NCI-H748 treated with DMSO at 0.1 percent for 48 hours (cell line): ENCODE measurements around the gene FRAS1.
A peak's percentile ranks its signal among the peaks of the same experiment; 100 is the strongest.
"Not testable (repeated sequence)": the region's sequence is repeated elsewhere in the genome, so short reads cannot be mapped to it uniquely, and the experiment has no call there.

Experiments
- DNase-seq: peaks from one replicate; lab custom pipeline; 2025; lab: John Stamatoyannopoulos, UW

The FRAS1 gene

GRCh38 chr4:78120144-78120880, 63.2 kb downstream of the FRAS1 start:
- no peak for DNase-seq

GRCh38 chr4:78121338-78121904, 64.3 kb downstream of the FRAS1 start:
- DNase-seq: no peak

- DNase-seq: not testable (repeated sequence)
These were observed 68.8 kb downstream of the FRAS1 start for GRCh38 chr4:78125834-78126331.

- DNase-seq: no peak
These were observed 72.4 kb downstream of the FRAS1 start for GRCh38 chr4:78129383-78130108.

GRCh38 chr4:78131403-78131802, 74.3 kb downstream of the FRAS1 start:
- no peak for DNase-seq

- no peak for DNase-seq
These were observed 79.3 kb downstream of the FRAS1 start for GRCh38 chr4:78136109-78137081.

- DNase-seq: no peak
These were observed 80.4 kb downstream of the FRAS1 start for GRCh38 chr4:78137532-78137931.

GRCh38 chr4:78138252-78138651, 81.1 kb downstream of the FRAS1 start:
- no peak for DNase-seq

- DNase-seq: no peak
These were observed 86.5 kb downstream of the FRAS1 start for GRCh38 chr4:78143634-78144033.

GRCh38 chr4:78145008-78145407, 87.9 kb downstream of the FRAS1 start:
- no peak for DNase-seq

- no peak for DNase-seq
These were observed 88.5 kb downstream of the FRAS1 start for GRCh38 chr4:78145622-78146021.

GRCh38 chr4:78149751-78150542, 92.8 kb downstream of the FRAS1 start:
- no peak for DNase-seq

- no peak for DNase-seq
These were observed 93.4 kb downstream of the FRAS1 start for GRCh38 chr4:78150543-78150864.

GRCh38 chr4:78152795-78153194, 95.7 kb downstream of the FRAS1 start:
- no peak for DNase-seq

GRCh38 chr4:78154972-78155590, 98.0 kb downstream of the FRAS1 start:
- DNase-seq: no peak

- DNase-seq: no peak
These were observed 98.5 kb downstream of the FRAS1 start for GRCh38 chr4:78155616-78156105.

GRCh38 chr4:78156520-78156919, 99.4 kb downstream of the FRAS1 start:
- no peak for DNase-seq

- no peak for DNase-seq
These were observed 105.2 kb downstream of the FRAS1 start for GRCh38 chr4:78162342-78162741.

GRCh38 chr4:78162821-78163220, 105.7 kb downstream of the FRAS1 start:
- no peak for DNase-seq

- no peak for DNase-seq
These were observed 108.6 kb downstream of the FRAS1 start for GRCh38 chr4:78165758-78166157.

- peak; percentile 12 for DNase-seq
These were observed 109.5 kb downstream of the FRAS1 start for GRCh38 chr4:78166622-78167021.
